ENCODE results near the gene FFAR1. TPM values are rescaled to one million over a fixed set of nuclear protein-coding genes. Genes with fewer than 3 reads are reported as not detected.

FFAR1 gene
- total and polyA plus RNA-seq, 3 donors from 2014 or later, result 0.26 to 0.81 (median 0.31) TPM

- H3K27me3 ChIP-seq, result no peaks in the 10 kb centered on the region
- WGBS, 2 donors, result 74 to 84% methylated on average over 3 of the region's 3 CpGs
- no peak overlapping the region for H3K4me3 ChIP-seq
- no peaks in the 10 kb centered on the region for H3K36me3 ChIP-seq (ENCODE audit: low read depth, missing control alignments)
- DNase-seq, result no peak
- TF ChIP-seq CTCF (IDR thresholded peaks at IDR 0.05) (no peak), POLR2A (IDR thresholded peaks at IDR 0.05) (no peak)
- H3K27ac ChIP-seq, result no peak overlapping the region
- no peaks in the 10 kb centered on the region for H3K4me1 ChIP-seq
- H3K9me3 ChIP-seq, result no peaks in the 10 kb centered on the region
- intact Hi-C loops (cut with DNase I; ENCODE audit: low total_unique reads), result no loop called here
These were observed 33.6 kb downstream of the FFAR1 start for GRCh38 chr19:35381318-35381717.

GRCh38 chr19:35381926-35382325 lies 34.2 kb downstream of the FFAR1 start:
- intact Hi-C loops (cut with DNase I; ENCODE audit: low total_unique reads), result no loop called here
- Histone ChIP-seq H3K27me3 (no peaks in the 10 kb centered on the region), H3K36me3 (ENCODE audit: low read depth, missing control alignments) (no peaks in the 10 kb centered on the region), H3K9me3 (no peaks in the 10 kb centered on the region), H3K4me3 (no peak overlapping the region), H3K27ac (no peak overlapping the region), H3K4me1 (no peaks in the 10 kb centered on the region)
- DNase-seq, result no peak
- 94 to 96% methylated on average over 6 of the region's 6 CpGs for WGBS, 2 donors
- TF ChIP-seq CTCF (IDR thresholded peaks at IDR 0.05) (no peak), POLR2A (IDR thresholded peaks at IDR 0.05) (no peak)

GRCh38 chr19:35383536-35383935 lies 35.8 kb downstream of the FFAR1 start:
- no peaks in the 10 kb centered on the region for H3K9me3 ChIP-seq
- intact Hi-C loops (cut with DNase I; ENCODE audit: low total_unique reads), result no loop called here
- no peak overlapping the region for H3K4me3 ChIP-seq
- no peaks in the 10 kb centered on the region for H3K27me3 ChIP-seq
- no peaks in the 10 kb centered on the region for H3K4me1 ChIP-seq
- no peak overlapping the region for H3K27ac ChIP-seq
- TF ChIP-seq POLR2A (IDR thresholded peaks at IDR 0.05) (no peak), CTCF (IDR thresholded peaks at IDR 0.05) (no peak)
- 73 to 90% methylated on average over 2 of the region's 2 CpGs for WGBS, 2 donors
- no peaks in the 10 kb centered on the region for H3K36me3 ChIP-seq (ENCODE audit: low read depth, missing control alignments)
- no peak for DNase-seq

GRCh38 chr19:35388277-35389054 lies 40.8 kb downstream of the FFAR1 start:
- no peaks in the 10 kb centered on the region for H3K9me3 ChIP-seq
- no peaks in the 10 kb centered on the region for H3K36me3 ChIP-seq (ENCODE audit: low read depth, missing control alignments)
- 90 to 91% methylated on average over 6 of the region's 6 CpGs for WGBS, 2 donors
- H3K4me3 ChIP-seq, result no peak overlapping the region
- TF ChIP-seq POLR2A (IDR thresholded peaks at IDR 0.05) (no peak), CTCF (IDR thresholded peaks at IDR 0.05) (no peak)
- no peaks in the 10 kb centered on the region for H3K27me3 ChIP-seq
- intact Hi-C loops (cut with DNase I; ENCODE audit: low total_unique reads), result no loop called here
- no peaks in the 10 kb centered on the region for H3K4me1 ChIP-seq
- no peak overlapping the region for H3K27ac ChIP-seq
- DNase-seq, result no peak

Measured in testis (tissue), 3 donors.